PC-3 (cell line): ENCODE measurements around the gene PSG6.
"Not testable (repeated sequence)": the region's sequence is repeated elsewhere in the genome, so short reads cannot be mapped to it uniquely, and the experiment has no call there.

Source experiments
- CTCF ChIP-seq: fragments of 300-600 bp; sonication (generic); conservative IDR thresholded peaks from 2 replicates; pipeline ENCODE4 v1.5.1; 2017; ENCODE audit warnings: antibody characterized with exemption, low read depth, mild to moderate bottlenecking, low read length
- EZH2 ChIP-seq: fragments of 300-600 bp; sonication (generic); IDR thresholded peaks from one replicate; pipeline ENCODE4 v1.6.1; 2017; ENCODE audit warnings: antibody characterized with exemption, mild to moderate bottlenecking, low read length; ENCODE audit not compliant: unreplicated experiment
- EZH2phosphoT487 ChIP-seq: fragments of 300-600 bp; sonication (generic); IDR thresholded peaks from 2 replicates; pipeline ENCODE4 v1.6.1; 2018; ENCODE audit warnings: mild to moderate bottlenecking, antibody characterized with exemption, low read length, borderline replicate concordance

- not testable (repeated sequence) for TF ChIP-seq CTCF, EZH2, EZH2phosphoT487
These were observed 4.8 kb downstream of the PSG6 start for GRCh38 chr19:42912941-42913340.
